NCI-H1436 treated with DMSO at 0.1 percent for 48 hours (cell line): ENCODE results near the gene RTL10.
"Not testable (repeated sequence)": the region's sequence is repeated elsewhere in the genome, so short reads cannot be mapped to it uniquely, and the experiment has no call there.

ENCODE experiments used
- DNase-seq: peaks from one replicate; lab custom pipeline; 2025; lab: John Stamatoyannopoulos, UW

RTL10 gene

DNA sequence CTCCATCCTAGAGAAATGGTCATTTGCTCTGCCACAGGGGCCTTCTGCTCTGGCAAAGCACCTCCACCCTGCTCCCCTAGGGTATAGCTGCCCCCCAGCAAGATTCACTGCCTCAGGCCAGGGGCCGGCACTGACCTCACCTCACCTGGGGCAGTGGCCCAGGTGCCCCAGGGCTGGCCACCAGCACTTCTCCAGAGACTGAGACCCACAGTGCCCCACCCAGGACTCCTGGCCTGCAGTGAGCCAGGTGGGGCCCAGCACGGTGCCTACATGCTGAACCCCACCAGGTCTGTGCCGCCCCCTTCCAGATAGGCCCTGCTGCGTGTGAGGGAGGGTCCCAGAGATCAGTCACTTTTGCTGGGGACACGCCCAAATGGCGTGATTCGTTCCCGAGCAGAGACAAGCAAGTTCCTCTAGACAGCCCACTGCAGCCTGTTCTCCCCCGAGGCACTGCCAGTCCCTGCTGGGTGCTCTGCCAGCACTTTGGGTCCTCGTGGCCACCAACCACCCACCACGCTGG, 10.8 kb downstream of the RTL10 start:
- DNase-seq, result no peak

DNA sequence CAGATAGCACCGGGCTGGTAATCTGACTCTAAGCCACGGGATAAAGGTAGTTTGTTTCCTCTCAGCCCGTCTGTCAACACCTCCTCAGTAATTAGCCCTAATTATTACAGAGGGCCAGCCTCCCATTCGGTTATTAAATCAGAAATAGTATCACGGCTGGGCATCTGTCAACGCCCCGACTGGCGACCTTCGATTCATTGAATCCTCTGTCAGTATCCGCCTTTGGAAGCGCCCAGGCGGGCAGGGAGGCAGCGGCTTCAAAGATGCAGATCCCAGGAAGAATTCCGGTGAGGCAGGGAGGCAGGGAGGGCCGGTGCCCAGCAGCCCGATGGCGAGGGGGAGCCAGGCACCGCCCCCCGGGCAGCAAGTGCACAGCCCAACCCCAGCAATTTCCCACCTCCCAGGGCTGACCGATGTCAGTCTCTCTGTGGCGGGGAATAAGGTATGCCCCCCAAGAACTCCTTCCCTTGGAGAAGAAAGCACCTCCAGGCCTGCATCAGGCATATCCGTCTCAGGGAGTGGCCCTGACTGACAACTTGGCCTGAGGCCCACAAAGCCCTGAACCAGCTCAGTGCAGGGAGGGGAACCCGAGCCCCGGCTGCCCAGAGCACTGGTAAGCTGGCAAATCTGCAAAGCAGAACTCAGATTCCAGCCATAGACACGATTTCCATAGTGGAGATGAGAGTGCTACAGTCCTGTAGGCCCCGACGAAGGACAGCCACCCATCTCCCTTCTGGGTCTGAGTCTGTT, 11.4 kb downstream of the RTL10 start:
- no peak for DNase-seq

DNA sequence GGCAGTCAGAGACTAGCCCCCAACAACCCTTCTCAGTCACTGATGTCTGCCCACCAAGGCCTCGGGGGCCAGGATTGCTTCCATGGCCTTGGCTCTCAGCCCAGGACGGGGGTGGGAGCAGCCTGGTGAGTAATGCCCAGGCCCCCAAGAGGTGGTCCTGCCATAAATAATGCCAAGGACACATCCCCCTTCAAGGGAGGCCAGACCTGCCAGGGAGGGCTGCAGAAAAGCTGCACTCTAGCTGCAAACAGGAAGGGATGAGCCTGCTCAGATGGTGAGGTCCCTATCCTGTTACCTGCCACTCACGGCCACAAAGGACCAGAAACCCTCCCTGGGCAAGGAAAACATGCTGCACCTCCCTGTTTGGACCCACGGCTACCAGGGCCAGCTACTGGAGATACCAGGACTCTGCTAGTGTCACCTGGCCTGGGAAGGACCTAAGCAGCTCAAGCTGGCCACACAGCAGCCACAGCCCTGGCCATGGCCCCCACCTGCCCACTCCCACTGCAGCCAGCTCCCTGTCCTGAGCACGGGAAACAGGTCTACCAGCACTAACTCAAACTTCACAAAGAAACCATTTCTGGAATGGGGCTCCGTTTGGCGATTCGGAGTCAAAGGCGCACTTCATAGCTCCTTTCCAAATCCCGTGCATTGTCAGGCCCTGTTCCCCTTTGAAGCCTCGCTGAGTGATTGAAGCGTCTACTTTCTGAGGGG, 12.1 kb downstream of the RTL10 start:
- no peak for DNase-seq

DNA sequence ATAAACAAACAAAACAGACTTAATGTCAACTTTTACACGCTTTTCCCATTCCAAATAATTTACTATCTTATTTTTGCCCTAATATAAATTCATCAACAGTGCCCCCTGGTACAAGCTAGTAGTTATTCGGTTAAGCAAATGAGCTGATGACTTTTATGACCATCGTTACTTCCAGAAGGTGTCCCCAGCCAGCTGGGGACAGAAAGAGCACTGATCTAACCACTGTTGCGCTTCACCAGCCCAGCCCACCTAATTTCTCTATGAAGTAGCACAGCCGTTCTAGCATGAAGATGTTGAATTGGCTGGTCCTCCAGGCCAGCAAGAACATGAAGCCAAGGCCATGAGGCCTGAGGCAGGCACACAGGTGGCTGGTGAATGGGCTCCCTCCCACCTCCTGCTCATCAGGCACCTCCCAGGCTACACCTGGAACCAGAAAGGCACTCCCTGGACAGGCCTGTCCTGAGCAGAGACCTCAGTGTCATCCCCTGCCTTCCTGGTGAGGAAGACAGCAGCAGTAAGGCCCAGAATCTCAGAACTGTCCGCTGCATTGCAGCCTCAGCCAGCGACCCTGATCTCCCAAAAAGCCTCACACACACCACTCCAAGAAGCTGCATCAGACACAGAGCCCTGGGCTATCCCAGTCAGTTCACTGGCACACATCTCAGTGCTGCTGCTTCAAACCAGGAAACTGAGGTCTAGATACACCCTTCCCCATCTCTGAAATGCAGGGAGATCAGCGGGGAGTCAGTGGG, 12.9 kb downstream of the RTL10 start:
- DNase-seq, result no peak

DNA sequence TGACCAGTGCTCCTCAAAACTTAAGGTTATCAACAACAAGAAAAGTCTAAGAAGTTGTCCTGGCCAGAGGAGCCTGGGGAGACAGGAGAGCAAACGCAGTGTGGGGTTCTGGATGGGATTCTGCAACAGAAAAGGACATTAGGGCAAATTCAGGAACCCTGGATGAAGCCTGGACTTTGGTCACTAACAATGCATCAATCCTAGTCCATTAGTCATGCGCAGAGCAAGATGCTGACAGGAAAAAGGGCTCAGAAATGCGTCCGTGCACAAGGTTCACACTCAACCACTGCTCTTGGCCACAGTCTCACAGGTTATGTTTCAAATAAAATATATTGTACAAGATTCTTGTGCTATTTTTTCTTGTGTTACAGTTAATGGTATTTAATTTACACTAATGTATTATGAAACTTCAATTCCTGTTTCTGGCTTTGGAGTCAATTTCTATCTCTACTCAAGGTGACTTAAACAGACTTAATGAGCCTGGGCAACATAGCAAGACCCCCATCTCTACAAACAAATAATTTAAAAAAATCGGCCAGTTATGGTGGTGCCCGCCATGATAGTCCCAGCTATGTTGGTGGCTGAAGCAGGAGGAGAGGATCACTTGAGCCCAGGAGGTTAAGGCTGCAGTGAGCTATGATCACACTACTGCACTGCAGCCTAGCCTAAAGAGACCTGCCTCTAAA, 13.6 kb downstream of the RTL10 start:
- DNase-seq, result no peak

DNA sequence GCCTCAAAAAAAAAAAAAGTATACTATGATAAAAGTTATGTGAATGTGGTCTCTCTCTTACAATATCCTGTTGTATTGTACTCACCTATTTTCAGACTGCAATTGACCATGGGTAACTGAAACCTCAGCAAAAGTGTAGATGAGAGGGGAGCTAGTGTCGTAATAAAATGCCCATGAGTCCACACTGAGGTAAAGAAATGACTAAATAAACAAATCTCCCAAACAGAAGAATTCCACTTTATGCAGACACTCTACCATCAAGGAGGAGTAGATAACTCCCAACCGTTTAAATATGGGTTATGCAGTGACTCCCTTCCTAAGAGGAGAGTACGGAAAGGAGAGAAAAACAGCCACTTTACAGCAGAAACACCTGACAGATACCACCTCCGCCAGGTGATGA, 14.6 kb downstream of the RTL10 start:
- DNase-seq, result no peak

DNA sequence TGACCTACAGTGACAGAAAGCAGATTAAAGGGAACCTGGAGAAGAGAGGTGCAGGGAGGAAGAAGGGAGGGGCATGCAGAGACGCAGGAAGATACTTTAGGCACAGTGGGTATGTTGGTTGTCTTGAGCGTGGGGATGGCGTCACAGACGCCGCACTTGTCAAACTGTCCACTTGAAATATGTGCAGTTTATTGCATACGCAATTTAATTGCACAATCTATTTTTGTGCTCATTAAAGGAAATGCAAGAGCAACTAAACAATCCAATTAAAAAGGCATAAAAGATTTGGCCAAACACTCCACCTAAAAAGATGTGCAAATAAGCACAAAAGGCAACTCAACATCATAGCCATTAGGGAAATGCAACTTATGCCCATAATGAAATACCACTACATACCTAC, 16.8 kb downstream of the RTL10 start:
- DNase-seq, result no peak

DNA sequence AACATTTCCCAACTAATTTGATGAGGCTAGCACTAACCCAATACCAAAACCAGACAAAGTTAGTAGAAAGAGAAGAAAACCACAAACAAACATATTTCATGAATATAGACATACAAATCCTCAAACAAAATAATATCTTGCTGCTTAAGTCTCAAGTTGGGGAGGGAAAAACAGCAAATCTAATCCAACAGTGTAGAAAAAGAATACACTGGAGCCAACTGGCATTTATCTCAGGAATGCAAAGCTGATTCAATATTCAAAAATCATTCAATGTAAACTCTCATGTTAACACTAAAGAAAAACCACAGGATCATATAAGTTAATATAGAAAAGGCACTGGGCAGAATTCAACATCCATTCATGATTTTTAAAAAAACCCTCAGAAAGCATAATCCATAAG, 18.2 kb downstream of the RTL10 start:
- no peak for DNase-seq

DNA sequence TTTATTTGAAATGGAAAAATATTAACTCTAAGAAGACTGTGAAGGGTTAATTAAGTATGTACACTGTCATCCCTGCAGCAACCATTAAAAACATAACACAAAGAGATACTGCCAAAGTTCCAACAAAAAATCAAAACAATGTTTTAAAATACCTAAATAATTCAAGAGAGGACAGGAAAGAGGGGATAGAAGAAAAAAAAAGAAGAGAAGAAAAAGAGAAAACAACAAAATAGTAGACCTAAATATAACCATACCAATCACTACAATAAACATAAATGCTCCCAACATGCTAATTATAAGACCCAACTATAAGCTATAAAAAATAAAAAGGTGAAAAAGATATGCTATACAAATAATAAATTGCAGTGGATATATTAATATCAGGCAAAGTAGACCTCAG, 20.1 kb downstream of the RTL10 start:
- DNase-seq, result no peak

DNA sequence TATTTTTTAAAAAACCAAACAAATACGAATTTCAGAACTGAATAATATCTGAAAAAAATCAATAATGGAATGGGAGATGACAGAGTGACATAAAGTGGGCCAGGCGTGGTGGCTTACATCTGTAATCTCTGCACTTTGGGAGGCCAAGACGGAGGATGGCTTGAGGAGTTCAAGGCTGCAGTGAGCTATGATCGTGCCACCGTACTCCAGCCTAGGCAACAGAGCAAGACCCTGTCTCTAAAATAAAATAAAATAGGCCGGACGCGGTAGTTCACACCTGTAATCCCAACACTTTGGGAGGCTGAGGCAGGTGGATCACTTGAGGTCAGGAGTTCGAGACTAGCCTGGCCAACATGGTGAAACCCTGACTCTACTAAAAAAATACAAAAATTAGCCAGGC, 21.3 kb downstream of the RTL10 start:
- DNase-seq, result not testable (repeated sequence)

DNA sequence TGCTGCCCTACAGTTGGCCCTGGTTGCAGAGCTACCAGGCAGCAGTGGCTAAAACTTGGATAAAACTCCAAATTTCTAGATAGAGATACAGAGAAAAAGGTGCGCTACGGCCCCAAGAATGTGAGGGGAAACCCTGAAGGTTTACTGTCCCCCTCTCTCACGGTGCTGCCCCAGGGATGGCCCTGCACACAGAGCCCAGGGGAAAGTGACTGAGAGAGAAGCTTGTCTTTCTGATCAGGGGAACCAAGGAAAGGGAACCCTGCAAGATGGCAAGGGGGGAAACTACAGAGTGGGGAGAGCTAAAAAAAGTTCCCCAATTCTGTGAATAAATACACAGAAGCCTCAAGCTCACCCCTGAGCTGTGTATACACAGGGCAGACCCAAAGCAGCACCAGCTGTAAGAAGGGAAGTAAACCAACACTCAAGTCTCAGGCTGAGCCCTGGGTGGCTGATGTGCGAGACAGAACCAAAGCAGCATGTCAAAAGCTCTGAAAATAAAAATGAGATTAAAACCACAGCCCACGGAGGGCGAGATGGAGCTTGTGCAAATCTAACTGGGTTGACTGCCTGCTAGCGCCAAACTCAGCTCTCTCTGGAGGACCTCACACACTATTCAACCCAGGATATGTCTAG, 22.1 kb downstream of the RTL10 start:
- DNase-seq, result no peak

DNA sequence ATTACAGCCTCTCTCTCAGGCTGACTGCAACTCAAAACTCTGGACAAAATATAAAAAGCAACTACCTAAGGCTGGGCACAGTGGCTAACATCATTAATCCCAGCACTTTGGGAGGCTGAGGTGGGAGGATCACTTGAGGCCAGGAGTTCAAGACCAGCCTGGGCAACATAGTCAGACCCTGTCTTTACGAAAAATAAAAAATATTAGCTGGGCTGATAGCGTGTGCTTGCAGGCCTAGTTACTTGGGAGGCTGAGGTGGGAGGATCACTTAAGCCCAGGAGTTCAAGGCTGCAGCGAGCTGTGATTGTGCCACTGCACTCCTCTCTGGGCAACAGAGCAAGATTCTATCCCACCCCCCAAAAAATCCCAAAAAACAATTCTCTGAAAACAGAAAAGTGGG, 22.7 kb downstream of the RTL10 start:
- DNase-seq, result not testable (repeated sequence)

DNA sequence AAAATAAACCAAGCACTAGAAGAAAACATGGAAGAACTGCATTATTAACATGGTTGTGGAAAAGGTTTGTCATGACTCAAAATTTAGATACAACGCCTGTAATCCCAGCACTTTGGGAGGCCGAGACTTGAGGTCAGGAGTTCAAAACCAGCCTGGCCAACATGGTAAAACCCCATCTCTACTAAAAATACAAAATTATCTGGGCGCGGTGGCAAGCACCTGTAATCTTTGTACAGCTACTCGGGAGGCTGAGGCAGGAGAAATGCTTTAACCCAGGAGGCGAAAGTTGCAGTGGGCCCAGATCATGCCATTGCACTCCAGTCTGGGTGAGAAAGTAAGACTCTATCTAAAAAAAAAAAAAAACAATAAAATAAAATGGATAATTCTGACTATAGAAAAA, 23.7 kb downstream of the RTL10 start:
- DNase-seq, result no peak

DNA sequence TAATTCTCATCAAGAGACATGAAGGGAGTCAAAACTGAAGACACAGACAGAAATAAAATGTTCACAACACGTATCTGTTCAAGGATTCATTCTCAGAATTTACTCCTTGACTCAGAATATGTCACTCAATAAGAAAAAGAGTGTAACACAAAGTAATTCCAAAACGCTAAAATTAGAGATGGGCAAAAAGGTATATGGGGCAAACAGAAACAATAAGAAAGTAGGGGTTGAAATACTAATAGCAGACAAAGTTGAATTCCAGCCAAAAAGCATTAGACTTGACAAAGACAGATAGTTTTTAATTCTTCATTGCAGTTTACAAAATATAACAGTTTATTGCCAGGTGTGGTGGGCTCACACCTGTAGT, 26.7 kb downstream of the RTL10 start:
- no peak for DNase-seq

DNA sequence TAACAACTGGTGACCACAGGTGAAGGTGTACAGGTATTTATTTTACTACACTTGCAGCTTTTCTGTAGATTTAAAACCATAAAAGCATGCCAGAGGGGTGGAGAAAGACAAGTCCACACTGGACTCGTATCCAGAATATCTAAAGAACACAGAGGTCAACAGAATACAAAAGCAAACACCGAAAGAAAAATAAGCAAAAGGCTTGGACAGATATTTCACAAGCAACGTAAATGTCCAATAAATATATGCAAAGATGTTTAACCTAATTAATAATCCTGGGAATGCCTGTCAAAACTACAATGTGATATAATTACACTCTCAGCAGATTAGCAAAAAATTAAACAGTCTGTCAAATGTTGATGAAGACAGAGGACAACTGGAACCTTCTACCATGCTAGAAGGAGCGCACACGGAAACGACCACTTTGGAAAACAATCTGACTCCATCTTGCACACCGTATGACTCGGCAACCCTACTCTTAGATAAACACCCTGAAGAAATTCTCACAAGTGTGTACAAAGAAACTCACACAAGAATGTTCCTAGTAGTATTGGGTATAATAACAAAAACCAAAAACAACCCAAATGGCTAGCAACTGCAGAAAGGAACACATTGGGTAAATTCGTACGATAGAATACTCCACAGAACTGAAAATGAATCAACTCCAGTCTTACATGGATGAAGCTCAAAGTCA, 27.2 kb downstream of the RTL10 start:
- DNase-seq, result no peak

DNA sequence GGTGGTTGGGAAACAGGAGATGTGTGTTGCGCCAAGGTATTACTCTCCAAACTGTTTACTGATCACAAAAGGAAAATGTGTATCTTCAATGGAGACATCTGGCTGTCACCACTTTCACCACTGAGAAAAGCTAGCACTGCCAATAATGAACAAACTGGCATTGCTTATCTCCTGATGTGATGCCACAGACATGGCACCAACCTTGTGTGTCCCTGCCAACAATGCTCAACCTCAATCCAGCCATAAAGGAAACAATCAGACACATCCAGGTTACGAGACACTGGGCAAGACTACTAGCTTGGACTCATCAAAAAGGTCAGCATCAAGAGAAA, 28.1 kb downstream of the RTL10 start:
- DNase-seq, result no peak

DNA sequence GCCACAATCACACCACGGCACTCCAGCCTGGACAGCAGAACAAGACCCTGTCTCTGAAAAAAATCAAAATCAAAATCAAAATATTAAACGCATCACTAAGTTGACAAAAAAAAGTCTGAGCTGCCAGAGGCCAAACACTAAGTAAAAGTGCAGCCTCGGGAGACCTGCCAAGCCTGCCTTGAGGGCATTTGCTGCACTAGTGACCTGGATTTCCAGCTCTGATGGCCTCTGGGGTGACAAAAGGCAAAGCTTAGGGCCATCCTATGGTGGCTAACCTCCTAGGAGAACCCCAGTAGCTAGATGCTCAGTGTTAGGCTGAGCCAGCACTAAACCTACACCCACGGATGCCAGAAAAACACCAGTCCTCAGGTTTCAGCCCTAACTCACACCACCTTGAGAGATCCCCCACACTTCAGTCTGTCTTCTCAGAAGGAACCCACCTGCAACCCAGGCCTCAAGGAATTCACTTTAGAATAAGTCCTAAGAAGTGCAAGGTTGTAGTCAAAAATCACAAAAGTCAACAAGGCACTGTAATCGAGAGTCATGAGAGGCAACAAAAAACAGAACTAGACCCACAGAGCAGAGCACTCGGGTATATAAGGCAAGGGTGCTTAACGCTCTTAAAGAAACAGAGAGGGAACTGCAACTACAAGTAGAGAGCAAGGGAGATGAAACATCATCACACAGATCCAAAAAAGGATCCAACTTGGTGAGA, 28.6 kb downstream of the RTL10 start:
- no peak for DNase-seq

DNA sequence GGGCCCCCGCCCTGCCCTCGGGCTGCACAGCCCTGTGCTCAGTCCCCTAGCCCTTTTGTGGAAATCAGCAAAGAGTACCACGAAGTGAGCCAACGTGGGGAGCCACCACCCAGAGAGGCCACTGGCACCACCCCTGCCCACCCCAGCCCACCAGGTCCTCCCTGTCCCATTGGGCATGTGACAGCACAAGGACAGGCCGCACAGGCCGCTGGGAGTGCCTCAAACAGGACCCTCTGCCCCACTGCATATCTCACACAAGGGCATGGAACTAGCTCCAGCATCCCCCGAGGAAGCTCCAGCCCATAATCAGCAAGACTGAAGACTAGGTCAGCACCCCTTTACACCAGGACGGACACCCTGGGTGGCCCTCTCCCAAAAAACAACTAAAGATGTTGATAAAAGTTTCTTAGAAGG, 29.7 kb downstream of the RTL10 start:
- no peak for DNase-seq

DNA sequence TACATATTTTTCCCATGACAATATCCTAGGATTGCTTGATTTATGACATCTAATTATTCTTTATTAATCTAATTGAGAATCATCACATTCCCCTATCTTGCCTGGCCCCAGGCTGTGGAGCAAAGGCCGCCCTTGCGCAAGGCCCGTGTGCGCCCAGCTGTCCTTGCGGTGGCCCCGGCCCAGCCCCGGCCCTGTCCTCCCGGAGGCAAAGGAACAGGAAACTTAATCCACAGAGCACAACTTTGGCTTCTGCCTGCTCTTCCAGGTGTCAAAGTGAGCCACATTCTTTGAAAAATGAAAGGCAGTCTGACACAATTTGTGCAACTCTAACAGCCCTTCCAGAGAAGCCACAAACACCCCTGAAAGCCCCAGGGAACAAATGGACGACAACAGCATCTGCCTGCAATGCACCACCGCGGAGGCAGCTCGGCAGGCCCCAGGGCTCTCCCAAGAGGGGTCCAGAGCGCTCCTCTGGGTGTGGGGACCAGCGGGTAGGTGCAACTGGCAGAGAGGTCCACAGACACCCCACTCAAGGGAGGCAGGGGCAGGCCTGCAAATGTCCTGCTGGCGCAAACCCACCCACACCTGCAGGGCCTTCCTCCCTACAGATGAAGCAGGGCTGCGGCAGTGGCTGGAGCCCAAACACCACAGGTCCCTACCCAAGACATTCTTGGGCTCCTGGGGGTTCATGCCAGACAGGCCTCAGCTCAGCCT, 30.3 kb downstream of the RTL10 start:
- DNase-seq, result no peak

DNA sequence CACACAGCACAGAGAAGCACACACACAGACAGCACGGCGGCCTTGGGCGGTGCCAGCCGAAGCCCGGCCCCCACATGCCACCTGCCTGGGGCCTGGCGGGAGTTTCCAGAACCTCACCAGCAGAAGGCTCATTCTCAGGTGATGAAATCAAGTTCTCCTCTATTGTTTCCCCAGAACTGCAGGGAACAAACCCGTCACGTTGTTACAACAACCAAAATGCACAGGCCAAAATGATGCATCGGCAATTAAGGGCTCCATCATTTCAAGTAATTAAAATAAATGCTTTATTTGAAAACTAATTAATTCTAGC, 30.8 kb downstream of the RTL10 start:
- no peak for DNase-seq
